HG03039 (cell line): Measurements from ENCODE around the gene FMO1.
"Not testable (repeated sequence)": the region's sequence is repeated elsewhere in the genome, so short reads cannot be mapped to it uniquely, and the experiment has no call there.

Source experiments
- ATAC-seq: cut with Tn5 transposase; IDR thresholded peaks from one replicate; pipeline ENCODE4 v1.9.1; 2021; ENCODE audit warnings: mild to moderate bottlenecking, moderate library complexity; ENCODE audit not compliant: unreplicated experiment

Gene FMO1, protein sequence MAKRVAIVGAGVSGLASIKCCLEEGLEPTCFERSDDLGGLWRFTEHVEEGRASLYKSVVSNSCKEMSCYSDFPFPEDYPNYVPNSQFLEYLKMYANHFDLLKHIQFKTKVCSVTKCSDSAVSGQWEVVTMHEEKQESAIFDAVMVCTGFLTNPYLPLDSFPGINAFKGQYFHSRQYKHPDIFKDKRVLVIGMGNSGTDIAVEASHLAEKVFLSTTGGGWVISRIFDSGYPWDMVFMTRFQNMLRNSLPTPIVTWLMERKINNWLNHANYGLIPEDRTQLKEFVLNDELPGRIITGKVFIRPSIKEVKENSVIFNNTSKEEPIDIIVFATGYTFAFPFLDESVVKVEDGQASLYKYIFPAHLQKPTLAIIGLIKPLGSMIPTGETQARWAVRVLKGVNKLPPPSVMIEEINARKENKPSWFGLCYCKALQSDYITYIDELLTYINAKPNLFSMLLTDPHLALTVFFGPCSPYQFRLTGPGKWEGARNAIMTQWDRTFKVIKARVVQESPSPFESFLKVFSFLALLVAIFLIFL

DNA sequence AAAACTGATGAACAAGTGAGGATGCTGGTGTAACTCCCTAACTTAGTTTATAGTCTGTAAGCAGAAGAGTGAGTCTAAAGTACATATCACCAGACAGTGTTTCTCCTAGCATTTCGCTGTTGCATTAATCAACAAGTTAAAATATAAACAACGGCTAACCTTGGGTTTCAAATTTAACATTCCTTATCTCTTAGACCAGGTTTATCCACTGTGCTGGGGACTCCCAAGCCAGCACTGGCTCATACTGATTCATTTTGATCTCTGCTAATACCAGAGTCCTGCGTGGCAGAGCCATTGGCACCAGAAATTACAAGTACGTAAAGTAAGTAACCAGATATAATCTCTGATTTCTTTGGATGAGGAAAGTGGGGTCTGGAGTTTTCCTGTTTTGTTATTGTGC, at the start of gene FMO1:
TSS of gene FMO1 (plus strand) at position 193 of the 400 bp plus-strand sequence. CDS start 9,594 bp downstream, outside the sequence.
- ATAC-seq: no peak

DNA sequence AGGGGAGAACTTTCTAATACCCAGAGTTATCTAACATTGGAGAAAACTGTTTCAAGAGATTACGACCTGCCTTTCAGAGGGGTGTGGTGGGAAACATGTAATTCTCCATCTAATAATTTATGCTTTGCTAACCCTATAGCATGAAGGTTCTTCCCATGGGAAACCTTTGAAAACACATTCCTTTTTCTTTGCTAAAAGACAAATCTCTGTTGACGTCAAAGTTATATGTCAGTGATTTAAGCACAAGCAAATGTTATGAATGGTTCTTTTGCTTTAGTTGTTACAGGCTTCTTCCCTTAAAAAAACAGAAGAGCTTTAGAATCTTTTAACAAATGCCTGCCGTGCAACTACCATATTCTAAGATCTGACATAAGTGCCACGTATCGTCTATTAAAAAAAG, 44.0 kb upstream of the FMO1 start:
- no peak for ATAC-seq

DNA sequence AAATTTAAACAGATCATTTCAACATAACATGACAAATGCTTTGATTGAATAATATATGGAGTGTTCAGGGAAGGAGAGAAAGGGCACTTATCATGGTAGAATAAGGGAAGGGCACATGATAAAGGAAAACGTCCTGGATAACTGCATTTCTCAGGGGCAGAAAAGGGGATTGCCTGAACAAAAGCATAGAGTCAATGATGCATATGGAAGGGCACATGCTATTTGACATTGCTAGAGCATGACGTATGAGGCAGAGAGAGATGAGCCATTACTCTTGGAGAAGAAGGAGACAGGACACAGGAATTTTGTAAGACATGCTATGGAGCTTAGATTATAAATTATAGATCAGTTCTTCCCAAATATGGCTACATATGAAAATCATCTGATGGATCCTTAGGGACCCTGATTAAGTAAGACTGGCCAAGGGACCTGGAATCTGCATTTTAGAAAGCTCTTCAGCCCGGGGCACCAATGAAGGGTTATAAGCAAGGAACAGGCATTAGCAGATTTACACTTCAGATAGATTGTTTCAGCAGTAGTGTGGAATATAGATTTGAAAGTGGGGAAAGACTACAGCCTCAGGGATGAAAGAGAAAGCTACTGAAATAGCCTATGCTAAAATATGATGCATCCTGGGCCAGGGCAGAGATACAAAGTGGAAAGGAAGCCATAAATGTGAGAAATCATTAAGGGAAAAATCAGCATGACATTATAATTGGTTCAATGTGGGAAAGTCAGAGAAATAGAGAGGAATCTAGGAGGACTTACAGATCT, 41.9 kb upstream of the FMO1 start:
- ATAC-seq: no peak

DNA sequence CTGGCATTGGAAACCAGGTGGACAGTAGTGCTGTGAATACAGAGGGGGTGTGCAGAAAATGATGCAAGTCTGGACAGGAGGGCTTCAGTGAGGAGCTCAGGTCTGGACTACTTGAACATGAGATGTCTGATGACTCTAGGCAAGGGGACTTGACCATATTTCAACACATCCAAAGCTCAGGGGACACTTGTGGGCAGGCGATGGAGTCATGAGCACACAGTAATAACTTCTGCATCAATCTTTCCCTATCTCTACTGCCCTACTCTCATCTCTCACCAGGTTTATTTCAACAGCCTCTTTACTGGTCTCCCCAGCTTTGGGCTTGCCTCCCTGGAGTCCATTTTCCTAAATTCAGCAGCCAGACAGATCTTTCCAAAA, 41.3 kb upstream of the FMO1 start:
- no peak for ATAC-seq

DNA sequence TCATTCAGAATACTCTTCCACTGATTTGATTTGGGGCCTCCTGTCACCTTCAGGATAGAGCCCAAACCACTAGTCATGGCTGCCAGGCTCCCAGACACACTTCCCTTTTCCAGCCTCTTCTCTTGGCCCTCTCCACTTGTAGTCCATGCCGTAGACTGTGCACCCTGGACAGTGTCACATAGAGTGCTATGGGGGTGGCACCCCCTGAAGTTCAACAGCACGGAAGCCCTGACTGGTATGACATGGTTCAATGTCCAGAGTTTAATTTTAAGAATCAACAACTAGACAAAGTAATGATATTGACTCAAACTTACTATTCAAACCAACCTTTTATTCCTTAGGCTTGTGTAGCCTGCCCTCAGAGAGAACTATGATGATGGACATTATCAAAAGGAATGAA, 40.9 kb upstream of the FMO1 start:
- no peak for ATAC-seq

DNA sequence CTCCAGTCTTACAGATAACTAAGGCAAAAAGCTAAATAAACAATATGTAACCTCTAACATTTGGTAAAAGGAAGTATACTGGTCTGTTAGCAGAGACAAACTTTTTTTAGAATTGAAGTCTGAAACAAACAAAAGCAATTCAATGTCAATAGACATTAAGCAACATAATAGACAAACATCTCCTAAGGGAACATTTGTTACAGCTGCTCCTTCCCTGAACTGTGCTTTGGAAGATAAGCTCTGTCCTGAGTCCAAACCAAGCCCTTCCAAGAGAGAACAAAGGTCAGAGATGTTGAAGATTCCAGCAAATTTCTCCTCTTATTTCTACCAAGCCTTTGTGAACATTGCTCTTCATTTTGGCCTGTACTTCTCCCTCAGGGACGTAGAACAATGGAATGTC, 37.9 kb upstream of the FMO1 start:
- no peak for ATAC-seq

DNA sequence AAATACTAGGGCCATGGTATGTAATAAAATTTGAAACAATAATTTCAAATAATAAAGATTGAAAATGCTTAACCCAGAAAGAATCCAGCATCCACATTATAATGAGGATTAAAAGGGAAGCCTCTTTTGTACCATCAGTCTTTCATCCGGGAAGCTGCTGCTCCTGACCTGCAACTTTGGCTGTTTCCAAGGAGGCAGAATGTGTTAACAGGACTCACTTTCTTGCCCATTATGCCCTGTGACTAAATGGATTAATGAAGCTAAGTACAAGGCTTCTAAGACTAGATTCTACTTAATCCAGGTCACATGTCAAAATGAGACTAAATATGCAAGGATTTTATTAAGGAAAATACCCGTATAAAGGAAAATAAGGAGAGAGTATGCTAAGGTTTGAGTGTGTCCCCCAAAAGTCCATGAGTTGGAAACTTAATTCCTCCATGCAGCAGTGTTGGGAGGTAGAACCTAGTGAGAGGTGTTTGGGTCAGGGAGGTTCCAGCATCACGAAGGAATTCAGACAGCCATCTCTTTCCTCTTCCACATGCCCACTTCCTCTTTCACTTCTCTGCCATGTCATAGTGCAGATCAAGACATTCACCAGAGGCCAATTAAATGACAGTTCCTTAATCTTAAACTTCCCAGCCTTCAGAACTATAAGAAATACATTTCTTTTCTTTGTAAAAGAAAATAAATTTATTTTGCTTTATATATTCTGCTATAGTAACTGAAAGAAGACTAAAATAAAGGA, 35.5 kb upstream of the FMO1 start:
- no peak for ATAC-seq

DNA sequence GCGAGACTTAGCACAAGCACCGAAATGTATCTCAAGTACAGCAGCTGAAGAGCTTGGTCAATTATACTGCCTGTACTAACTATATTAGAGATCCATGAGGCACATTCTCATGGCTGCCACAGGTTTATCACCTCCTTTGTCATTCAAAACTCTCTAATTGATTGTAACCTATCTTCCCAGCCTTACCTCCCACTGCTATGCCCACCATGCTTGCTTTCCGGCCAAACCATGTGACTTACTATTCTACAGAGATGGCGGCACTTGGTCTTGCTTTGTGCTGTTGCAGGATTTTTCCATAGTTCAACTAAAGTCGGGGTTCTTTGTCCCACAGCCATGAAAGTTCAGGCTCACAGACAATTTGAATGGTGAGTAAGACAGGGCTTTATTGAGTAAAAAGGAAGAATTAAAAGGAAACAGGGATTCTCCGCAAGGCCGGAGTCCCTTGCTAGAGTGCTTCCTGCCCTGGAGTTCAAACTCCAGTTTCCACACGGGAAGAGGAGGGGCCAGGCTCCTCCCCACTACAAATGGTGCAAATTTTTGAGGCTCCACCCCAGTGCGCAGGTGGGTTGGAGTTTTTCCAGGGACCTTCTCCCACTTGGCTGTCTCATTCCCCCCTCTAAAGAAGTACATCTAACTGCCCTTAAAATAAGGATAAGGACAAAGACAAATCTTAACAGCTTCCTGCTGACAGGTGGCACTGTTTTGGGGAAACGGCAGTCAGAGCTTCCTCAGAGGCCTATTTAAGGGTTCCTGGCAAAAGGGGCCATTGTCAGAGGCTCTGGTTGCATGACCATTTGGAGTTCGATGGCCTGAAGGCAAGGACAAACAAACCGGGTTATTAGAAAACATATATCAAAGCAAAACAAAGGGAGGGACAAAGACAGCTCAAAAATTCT, 34.5 kb upstream of the FMO1 start:
- no peak for ATAC-seq

DNA sequence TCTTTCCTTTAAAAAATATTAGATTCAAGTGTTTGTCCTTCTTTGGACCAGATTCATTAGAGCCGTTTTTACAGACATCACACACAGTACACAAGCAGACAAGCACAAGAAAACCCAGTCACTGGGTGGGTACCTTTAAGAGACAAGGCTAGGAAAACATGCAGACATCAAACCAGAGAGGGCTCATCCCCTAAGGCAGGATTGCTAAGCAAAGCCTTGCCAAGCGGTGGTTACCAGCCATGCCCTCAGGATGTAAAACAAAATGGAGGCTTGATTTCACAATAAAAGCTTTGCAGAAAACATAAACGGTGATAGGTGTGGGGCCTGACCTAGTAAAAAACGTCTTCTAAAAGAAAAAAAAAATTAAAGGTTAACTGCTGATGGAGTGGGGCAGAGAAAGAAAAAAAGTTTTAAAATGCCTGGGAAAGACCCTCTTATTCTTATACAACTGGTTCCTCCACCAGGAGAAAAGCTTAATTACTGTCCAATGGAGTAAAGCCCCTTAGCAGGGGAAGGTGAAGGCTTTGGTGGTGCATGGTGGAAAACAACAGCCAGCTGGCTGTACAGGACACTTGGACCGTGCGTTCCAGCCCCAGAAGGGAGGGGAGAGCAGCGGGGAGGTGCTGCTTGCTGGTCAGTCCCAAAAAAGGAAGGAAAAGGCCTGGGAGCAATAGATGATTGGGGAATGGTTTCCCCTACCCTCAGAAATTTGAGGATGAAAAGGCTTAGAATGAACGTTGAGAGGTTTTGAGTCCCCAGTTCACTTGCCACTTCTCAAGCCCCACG, 30.4 kb upstream of the FMO1 start:
- ATAC-seq: no peak

DNA sequence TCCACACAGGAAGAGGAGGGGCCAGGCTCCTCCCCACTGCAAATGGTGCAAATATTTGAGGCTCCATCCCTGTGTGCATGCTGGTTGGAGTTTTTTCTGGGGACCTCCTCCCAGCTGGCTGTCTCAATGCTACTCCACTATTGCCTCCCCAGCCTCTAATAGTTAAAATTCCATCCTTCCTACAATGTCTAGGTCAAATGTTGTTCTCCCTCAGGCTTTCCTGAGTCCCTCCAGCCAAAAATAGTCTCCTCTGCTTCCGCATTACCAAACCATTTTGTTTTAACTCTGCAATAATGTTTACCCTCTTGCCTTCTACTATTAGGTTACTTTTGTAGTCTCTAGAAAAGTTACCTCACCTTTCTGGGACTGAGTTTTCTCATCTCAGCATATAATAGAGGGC, 29.6 kb upstream of the FMO1 start:
- ATAC-seq: no peak

DNA sequence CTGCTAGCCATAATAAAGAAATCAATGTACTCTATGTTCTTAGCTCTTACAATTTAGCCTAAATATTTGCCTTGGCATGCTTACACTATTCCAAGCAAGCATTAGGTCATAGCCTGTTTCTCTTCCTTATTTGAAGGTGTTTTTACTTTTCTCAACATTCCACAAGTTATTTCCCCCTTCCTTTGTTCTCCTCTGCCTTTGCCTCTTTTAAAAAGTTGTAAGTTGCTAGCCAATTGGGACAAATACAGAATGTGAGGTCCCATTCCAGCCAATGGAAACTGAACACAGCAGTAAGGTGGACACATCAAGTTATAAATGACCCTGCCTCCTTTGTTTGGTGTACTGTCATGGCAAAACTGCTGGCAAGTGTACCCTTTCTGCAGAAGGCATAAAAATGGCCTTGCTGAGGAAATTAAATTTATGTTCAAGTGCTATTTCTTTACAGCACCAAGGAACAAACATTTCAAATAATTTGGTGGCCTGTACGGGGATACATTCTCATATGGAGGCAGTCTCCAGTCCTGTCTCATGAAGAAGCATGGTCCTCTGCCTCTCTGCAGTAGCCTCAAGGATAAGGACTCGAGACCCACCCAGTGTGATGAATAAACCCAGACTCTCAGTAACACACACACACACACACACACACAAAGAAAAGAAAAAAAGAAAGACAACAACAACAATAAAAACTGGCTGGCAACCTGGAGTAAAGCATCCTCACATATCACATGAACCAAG, 28.8 kb upstream of the FMO1 start:
- ATAC-seq: no peak

DNA sequence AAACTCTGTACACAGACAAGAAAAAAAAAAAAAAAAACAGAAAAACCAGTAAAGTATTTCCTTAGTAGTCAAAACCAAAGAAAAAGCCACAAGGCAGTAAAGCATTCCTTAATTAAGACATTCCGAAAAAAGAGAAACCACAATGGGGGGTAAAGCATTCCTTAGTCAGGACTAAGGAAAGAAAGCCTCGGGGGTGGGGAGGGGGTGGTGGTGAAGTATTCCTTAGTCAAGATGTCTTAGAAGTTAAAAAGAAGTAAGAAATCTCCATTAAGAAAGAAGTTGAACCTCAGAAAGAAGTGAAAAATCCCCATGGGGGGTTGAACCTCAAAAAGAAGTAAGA, 28.2 kb upstream of the FMO1 start:
- no peak for ATAC-seq

DNA sequence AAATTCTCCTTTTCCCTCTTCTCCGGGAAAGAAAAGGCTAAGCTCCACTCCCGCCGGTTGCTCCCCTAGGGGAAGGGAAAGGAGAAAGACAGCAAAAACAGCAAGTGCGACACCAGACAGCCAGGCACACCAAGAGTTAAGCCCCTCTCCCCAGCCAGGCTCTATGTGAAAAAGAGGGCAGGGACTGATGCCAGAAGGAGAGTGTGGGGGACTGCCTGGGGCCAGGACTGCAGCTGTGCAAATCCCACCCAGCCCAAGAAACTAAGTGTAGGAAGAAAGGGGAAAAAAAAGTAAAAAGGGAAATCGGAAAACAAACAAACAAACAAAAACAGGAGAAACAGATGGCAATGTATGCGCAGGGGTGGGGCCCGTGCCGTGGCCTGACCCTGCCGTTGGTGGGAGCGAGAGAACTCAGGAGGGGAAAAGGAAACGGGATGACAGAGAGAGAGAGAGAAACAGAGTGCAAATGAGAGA, 27.7 kb upstream of the FMO1 start:
- no peak for ATAC-seq

DNA sequence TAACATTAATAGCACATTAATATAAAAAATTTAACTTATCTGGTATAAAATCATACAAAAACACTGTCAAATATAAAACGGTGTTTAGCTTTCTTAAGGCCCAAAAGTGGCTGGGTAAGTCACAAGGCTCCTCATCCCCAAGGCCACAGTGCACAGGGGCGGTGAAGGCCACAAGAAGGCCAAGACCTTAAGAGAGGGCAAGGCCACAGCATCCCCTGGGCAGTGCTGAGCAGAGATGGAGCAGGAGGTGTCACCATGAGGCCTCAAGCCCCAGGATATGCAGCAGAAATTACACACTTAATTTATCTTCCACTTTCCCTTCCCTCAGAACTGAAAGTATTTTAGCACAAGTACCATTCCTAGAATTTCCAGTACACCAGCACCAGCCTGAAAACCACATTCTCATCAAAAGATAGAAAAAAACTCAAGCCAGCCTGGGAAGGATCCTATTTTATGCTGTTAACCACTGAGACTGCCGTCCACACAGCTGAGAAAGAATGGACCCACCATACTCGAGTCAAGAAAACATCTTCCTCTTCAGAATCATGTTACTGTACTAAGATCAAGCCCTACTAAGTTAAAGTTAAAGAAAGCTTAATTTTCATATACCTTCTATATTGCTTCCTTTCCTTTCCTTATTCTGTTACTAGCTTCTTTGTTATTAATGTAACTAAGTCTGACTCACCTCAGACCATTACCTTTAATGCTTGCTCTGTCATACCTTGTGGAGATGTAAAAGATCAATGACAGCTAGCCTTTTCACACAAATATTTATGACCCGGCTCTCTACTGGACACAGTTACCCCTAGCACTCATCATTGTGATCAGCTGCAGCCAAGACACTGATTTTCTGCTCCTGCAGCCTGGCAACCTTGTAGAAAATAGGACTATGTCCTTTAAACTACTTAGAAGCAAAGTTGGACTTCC, 26.4 kb upstream of the FMO1 start:
- no peak for ATAC-seq

DNA sequence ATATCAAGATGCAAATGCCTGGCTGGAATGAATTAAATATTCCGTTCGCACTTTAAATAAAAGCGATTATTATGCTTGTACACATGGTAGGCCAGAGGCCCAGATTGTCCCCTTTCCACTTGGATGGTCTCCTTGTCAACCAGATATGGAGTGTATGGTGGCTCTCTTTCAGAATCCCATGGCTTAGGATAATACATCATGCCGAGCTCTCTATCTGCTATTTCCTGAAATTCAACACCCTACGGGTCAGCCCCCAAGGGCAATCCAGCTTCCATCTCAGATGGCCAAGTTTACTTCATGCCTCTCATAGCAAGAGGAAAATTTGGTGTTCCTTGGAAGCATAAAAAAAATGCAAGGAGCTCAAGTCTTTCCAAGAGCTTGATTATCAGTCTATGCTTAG, 25.4 kb upstream of the FMO1 start:
- no peak for ATAC-seq

DNA sequence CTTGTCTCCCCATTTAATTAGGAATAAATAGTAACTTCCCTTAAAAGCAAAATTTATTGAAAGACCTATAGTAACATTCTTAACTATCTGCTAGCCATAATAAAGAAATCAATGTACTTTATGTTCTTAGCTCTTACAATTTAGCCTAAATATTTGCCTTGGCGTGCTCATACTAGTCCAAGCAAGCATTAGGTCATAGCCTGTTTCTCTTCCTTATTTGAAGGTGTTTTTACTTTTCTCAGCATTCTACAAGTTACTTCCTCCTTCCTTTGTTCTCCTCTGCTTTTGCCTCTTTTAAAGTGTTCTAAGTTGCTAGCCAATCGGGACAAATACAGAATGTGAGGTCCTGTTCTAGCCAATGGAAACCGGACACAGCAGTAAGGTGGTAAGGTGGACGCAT, 24.0 kb upstream of the FMO1 start:
- ATAC-seq: not testable (repeated sequence)

DNA sequence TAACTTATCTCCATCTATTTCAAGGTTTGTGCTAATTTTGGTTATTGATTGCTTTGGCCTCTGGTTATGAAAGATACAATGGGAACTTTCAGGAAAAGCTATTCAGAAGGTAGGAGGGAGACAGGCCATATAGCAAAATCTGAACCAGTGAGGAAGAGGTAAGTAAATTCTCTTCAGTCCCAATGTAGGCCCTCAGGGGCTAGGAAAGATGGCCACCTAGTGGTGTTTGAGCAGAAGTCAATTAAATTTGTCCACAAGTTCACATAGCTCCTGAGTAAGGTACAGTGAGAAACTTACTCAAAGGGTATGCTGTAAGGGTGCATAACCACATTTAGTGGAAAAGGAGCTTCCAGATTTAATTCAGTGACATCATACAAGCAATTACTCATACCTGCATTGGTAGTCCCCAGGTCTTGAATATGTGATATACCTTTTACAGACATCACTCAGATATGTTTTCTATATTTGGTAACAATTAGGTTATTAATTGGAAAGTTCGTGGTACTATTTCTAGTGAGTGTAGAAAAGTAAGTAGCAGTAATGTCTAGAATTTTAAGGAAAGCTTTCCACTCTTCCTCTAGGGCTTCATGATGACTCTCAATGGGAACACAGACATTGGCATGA, 21.4 kb upstream of the FMO1 start:
- ATAC-seq: peak; percentile 79
